OCI-LY7 (cell line): ENCODE data around the gene IL2.

Source experiments
- EZH2phosphoT487 ChIP-seq: fragments of 200-600 bp; sonication (generic); IDR thresholded peaks from 2 replicates; pipeline ENCODE4 v1.6.1; 2018; ENCODE audit warnings: low read depth, borderline replicate concordance, mild to moderate bottlenecking, mixed run types, antibody characterized with exemption, low read length, moderate library complexity, mixed read lengths
- TF ChIP-seq, protein P1 (sequence below): fragments of 200-600 bp; sonication (generic); conservative IDR thresholded peaks from 2 replicates; pipeline ENCODE4 v1.5.1; 2014; ENCODE audit warnings: mild to moderate bottlenecking, antibody characterized with exemption, low read length, moderate library complexity, mixed read lengths

DNA sequence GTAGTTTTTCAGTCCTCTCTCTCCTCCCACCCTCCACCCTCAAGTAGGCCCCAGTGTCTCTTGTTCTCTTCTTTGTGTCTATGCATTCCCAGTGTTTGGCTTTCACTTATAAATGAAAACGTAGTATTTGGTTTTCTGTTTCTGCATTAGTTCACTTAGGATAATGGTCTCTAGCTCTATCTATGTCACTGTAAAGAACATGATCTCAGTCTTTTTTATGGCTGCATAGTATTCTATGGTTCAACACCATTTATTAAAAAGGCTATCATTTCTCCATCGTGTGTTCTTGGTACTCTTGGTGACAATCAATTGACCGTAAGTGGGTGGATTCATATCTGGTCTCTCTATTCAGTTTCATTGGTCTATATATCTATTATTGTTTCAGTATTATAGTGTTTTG, 18.7 kb upstream of the IL2 start:
- TF ChIP-seq, protein P1, sequence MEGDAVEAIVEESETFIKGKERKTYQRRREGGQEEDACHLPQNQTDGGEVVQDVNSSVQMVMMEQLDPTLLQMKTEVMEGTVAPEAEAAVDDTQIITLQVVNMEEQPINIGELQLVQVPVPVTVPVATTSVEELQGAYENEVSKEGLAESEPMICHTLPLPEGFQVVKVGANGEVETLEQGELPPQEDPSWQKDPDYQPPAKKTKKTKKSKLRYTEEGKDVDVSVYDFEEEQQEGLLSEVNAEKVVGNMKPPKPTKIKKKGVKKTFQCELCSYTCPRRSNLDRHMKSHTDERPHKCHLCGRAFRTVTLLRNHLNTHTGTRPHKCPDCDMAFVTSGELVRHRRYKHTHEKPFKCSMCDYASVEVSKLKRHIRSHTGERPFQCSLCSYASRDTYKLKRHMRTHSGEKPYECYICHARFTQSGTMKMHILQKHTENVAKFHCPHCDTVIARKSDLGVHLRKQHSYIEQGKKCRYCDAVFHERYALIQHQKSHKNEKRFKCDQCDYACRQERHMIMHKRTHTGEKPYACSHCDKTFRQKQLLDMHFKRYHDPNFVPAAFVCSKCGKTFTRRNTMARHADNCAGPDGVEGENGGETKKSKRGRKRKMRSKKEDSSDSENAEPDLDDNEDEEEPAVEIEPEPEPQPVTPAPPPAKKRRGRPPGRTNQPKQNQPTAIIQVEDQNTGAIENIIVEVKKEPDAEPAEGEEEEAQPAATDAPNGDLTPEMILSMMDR = no peak
- TF ChIP-seq EZH2phosphoT487 = no peak
